Colonic mucosa (tissue), 4 donors: Measurements from ENCODE around the gene CPNE1. TPM values are rescaled to one million over a fixed set of nuclear protein-coding genes. Genes with fewer than 3 reads are reported as not detected.

ENCODE experiments used
- DNase-seq: peaks from one replicate; pipeline ENCODE4 v3.0.0-alpha.2; 2020
- H3K27ac ChIP-seq: fragments of 200-600 bp; one replicate; pipeline ENCODE4 v1.8.0; 2021
- H3K27me3 ChIP-seq: fragments of 200-600 bp; one replicate; pipeline ENCODE4 v1.8.0; 2021
- H3K36me3 ChIP-seq: fragments of 200-600 bp; one replicate; pipeline ENCODE4 v1.8.0; 2021
- H3K4me1 ChIP-seq: fragments of 200-600 bp; one replicate; pipeline ENCODE4 v1.8.0; 2021; ENCODE audit warnings: mild to moderate bottlenecking
- H3K4me3 ChIP-seq: fragments of 200-600 bp; one replicate; pipeline ENCODE4 v1.8.0; 2021
- H3K9ac ChIP-seq, 2 donors: one replicate each; pipeline ENCODE4 v1.7.0; 2013; ENCODE audit warnings: control low read depth in 2 of 2, low read depth in 2 of 2, low read length in 2 of 2
- H3K9me3 ChIP-seq: fragments of 200-600 bp; one replicate; pipeline ENCODE4 v1.8.0; 2021
- intact Hi-C: fragments of 100-400 bp; cut with DNase I; formaldehyde crosslinking; loops from one replicate; pipeline ENCODE4 v1.14.1; 2022
- total RNA-seq, 2 donors: library from RNA; stranded (reverse); fragmentation: NEBNext Ultra II Directional in 1 of 2; extraction: Animal tissue kit (Norgen Biotek cat#: 25700) in 1 of 2; gene quantifications; one replicate each; pipeline ENCODE4 v1.2.1, GENCODE V29; 2021
- TF ChIP-seq, protein P1 (sequence below): fragments of 200-600 bp; IDR thresholded peaks from one replicate; pipeline ENCODE4 v1.8.0; 2022; ENCODE audit warnings: antibody characterized with exemption, mild to moderate bottlenecking
- donor health status: healthy.
- donor health status: DM: no; HTN: no; CAD: no.
- donor health status: DM: no; HTN: no; CAD: no.

Gene CPNE1
- total RNA-seq, 2 donors from 2014 or later, result 137 to 152 TPM

DNA sequence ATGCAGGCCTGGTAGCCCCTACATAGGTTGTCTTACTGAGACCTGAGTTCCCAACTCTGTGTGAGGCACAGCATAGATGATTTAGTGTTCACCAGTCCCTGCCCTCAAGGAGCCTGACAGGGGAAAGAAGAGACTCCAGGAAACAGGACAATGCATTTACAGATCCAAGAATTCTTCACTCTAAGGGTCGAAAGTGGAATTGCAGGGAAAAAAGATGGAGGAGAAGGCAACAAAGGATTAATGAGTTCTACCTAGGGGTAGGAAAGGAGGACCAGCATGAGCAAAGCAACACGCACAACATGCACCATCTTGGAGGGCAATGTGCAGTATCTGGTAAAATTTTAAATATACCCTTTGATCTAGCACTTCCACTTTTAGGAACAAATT is 43.1 kb downstream of the CPNE1 start:
- Histone ChIP-seq H3K9ac (no peak overlapping the region), H3K27me3 (no peaks in the 10 kb centered on the region), H3K4me1 (peaks cover 12% of the 10 kb centered on the region), H3K36me3 (peaks cover 11% of the 10 kb centered on the region), H3K4me3 (no peak overlapping the region), H3K27ac (no peak overlapping the region), H3K9me3 (no peaks in the 10 kb centered on the region)
- intact Hi-C loops, result no loop called here
- no peak for DNase-seq
- TF ChIP-seq, protein P1, sequence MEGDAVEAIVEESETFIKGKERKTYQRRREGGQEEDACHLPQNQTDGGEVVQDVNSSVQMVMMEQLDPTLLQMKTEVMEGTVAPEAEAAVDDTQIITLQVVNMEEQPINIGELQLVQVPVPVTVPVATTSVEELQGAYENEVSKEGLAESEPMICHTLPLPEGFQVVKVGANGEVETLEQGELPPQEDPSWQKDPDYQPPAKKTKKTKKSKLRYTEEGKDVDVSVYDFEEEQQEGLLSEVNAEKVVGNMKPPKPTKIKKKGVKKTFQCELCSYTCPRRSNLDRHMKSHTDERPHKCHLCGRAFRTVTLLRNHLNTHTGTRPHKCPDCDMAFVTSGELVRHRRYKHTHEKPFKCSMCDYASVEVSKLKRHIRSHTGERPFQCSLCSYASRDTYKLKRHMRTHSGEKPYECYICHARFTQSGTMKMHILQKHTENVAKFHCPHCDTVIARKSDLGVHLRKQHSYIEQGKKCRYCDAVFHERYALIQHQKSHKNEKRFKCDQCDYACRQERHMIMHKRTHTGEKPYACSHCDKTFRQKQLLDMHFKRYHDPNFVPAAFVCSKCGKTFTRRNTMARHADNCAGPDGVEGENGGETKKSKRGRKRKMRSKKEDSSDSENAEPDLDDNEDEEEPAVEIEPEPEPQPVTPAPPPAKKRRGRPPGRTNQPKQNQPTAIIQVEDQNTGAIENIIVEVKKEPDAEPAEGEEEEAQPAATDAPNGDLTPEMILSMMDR, result no peak

DNA sequence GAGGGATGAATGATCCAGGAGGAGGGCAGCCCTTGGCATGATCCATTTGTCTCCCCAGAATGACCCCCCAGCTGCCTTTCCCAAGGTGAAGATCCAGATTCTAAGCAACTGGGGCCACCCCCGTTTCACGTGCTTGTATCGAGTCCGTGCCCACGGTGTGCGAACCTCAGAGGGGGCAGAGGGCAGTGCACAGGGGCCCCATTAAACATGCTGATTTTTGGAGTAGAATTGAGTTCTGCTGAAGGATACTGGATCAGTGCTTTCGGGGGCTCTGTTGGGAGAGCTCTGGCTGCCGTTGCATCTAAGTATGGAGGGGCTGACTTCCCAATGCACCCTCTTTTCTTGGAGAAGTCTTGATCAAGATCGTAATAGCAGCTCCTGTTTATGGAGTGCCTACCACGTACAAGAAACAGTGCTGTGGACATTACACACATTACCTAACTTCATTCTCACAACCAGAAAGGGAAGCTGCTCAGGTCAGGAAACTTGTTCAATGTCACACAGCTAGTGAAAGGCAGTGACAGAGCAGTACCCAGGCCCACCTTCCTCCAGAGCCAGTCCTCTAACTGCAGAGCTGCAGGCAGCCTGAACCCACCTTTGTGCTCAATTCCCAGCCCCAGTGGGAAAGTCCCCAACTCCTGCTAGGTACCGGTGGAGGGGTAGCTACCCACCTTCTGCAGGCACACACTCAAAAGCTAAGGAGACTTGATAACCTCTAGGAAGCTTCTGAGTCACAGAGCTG is 43.7 kb downstream of the CPNE1 start:
- Histone ChIP-seq H3K4me3 (no peak overlapping the region), H3K36me3 (peaks cover 5% of the 10 kb centered on the region), H3K9ac (no peak overlapping the region), H3K27me3 (no peaks in the 10 kb centered on the region), H3K4me1 (peaks cover 12% of the 10 kb centered on the region), H3K9me3 (no peaks in the 10 kb centered on the region), H3K27ac (no peak overlapping the region)
- TF ChIP-seq, protein P1, result no peak
- intact Hi-C loops, result no loop called here
- DNase-seq, result no peak

DNA sequence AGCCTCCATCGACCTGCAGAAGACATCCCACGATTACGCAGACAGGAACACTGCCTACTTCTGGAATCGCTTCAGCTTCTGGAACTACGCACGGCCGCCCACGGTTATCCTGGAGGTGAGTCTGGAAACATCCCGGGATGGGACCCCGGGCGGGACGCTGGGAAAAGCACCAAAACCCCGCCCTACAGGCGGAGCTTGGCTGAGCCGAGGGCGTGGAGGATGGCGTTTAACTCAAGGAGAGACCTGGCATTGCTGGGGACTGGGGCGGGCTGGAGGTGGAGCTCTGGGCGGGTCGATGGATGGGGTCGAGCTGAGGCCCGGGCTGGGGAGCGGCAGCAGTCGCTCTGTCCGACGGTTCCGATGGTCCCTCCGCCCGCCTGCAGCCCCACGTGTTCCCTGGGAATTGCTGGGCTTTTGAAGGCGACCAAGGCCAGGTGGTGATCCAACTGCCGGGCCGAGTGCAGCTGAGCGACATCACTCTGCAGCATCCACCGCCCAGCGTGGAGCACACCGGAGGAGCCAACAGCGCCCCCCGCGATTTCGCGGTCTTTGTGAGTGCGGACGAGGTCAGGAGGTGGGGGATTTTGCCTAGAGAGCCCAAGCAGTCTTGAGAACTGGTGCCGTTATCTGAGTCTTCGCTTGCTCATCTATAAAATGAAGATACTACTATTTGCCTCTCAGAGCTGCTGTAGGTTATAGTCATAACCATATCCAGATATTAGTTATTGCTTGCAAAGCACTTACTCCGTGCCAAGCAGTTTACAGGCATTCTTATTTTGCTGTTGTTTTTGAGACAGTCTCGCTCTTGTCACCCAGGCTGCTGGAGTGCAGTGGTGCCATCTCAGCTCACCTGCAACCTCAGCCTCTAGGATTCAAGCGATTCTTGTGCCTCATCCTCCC is 45.3 kb downstream of the CPNE1 start:
- no peak overlapping the region for H3K27ac ChIP-seq
- TF ChIP-seq, protein P1, result no peak
- peak overlapping the region; percentile 1 to 51 for H3K9ac ChIP-seq
- intact Hi-C loops, result loop anchor here (5.0 kb wide), 1 partner anchor 43 kb away; the partner anchor contains the start of genes CPNE1 and RBM12
- peak overlapping the region; percentile 53 for H3K4me3 ChIP-seq
- no peaks in the 10 kb centered on the region for H3K9me3 ChIP-seq
- H3K4me1 ChIP-seq, result peaks cover 12% of the 10 kb centered on the region
- DNase-seq, result peak; percentile 92
- H3K27me3 ChIP-seq, result no peaks in the 10 kb centered on the region
- H3K36me3 ChIP-seq, result no peaks in the 10 kb centered on the region

DNA sequence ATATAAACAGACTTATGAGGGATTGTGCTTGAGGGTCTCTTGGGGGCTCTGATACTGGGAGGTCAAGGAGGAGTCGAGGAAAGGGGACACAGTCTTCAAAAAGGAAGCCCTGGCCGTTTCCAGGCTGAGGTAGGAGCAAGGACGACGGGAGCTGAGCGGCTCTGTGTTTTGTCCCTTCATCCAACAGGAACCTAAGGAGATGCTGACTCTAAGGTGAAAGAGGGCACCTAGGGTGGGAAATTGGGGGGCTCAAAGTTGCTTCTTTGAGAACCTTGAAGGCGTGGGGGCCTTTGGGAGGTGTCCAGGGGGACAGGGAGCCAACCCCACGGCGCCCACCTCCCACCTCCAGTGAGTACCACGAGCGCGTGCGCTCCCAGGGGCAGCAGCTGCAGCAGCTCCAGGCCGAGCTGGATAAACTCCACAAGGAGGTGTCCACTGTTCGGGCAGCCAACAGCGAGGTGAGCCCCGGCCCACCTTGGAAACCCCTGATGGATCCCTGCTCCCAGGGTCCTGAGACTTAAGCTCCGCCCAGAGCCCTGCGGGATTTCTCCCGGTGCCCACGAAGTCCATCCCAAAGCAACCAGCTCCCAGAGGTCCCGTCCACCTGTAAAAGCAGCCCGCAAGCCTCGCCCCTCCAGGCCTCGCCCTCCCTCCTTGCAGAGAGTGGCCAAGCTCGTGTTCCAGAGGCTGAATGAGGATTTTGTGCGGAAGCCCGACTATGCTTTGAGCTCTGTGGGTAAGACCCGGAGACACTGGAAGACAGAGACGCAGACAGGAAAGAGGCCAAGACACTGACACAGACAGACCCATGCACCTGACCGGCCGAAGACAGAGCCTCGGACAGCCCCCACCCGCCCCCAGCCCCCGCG is 46.2 kb downstream of the CPNE1 start:
- Histone ChIP-seq H3K4me1 (peaks cover 12% of the 10 kb centered on the region), H3K9ac (peak overlapping the region; percentile 47 to 70), H3K27ac (no peak overlapping the region), H3K9me3 (no peaks in the 10 kb centered on the region), H3K4me3 (peak overlapping the region; percentile 53), H3K36me3 (no peaks in the 10 kb centered on the region), H3K27me3 (no peaks in the 10 kb centered on the region)
- intact Hi-C loops, result loop anchor here (5.0 kb wide), 1 partner anchor 44 kb away; the partner anchor contains the start of genes CPNE1 and RBM12
- DNase-seq, result peak; percentile 44
- TF ChIP-seq, protein P1, result no peak
